ENCODE results near the gene APBA3.

APBA3 gene

GRCh38 chr19:3761382-3762129, at the start of gene APBA3:
Gene APBA3, minus strand, starts transcription at chr19:3761692. Its CDS starts 1,428 bp downstream, at chr19:3760264.
- DNase-seq (ENCODE audit: low spot score), result peak; percentile 88

GRCh38 chr19:3810708-3811355, 49.3 kb upstream of the APBA3 start:
- DNase-seq (ENCODE audit: low spot score), result no peak

- no peak for DNase-seq (ENCODE audit: low spot score)
Observed at GRCh38 chr19:3809881-3810707, 48.6 kb upstream of the APBA3 start.

GRCh38 chr19:3808420-3809143, 47.1 kb upstream of the APBA3 start:
- no peak for DNase-seq (ENCODE audit: low spot score)

- no peak for DNase-seq (ENCODE audit: low spot score)
Observed at GRCh38 chr19:3807574-3808354, 46.3 kb upstream of the APBA3 start.

- DNase-seq (ENCODE audit: low spot score), result no peak
Observed at GRCh38 chr19:3807131-3807480, 45.6 kb upstream of the APBA3 start.

- no peak for DNase-seq (ENCODE audit: low spot score)
Observed at GRCh38 chr19:3805859-3806258, 44.4 kb upstream of the APBA3 start.

- no peak for DNase-seq (ENCODE audit: low spot score)
Observed at GRCh38 chr19:3804429-3804828, 42.9 kb upstream of the APBA3 start.

- DNase-seq (ENCODE audit: low spot score), result no peak
Observed at GRCh38 chr19:3803986-3804385, 42.5 kb upstream of the APBA3 start.

- DNase-seq (ENCODE audit: low spot score), result no peak
Observed at GRCh38 chr19:3803114-3803888, 41.8 kb upstream of the APBA3 start.

GRCh38 chr19:3801412-3802096, 40.1 kb upstream of the APBA3 start:
- peak; percentile 72 for DNase-seq (ENCODE audit: low spot score)

GRCh38 chr19:3800996-3801395, 39.5 kb upstream of the APBA3 start:
- DNase-seq (ENCODE audit: low spot score), result no peak

GRCh38 chr19:3798137-3798536, 36.6 kb upstream of the APBA3 start:
- DNase-seq (ENCODE audit: low spot score), result no peak

GRCh38 chr19:3796358-3796757, 34.9 kb upstream of the APBA3 start:
- no peak for DNase-seq (ENCODE audit: low spot score)

- no peak for DNase-seq (ENCODE audit: low spot score)
Observed at GRCh38 chr19:3793799-3794198, 32.3 kb upstream of the APBA3 start.

GRCh38 chr19:3792114-3792513, 30.6 kb upstream of the APBA3 start:
- no peak for DNase-seq (ENCODE audit: low spot score)

GRCh38 chr19:3790941-3791340, 29.4 kb upstream of the APBA3 start:
- no peak for DNase-seq (ENCODE audit: low spot score)

- no peak for DNase-seq (ENCODE audit: low spot score)
Observed at GRCh38 chr19:3790209-3790734, 28.8 kb upstream of the APBA3 start.

GRCh38 chr19:3788996-3789778, 27.7 kb upstream of the APBA3 start:
- no peak for DNase-seq (ENCODE audit: low spot score)

All from Ammon's horn (tissue), 1 donor.